Effector CD4-positive, alpha-beta T cell (primary cell): ENCODE measurements around the gene CXorf58.
"Not testable (repeated sequence)": the region's sequence is repeated elsewhere in the genome, so short reads cannot be mapped to it uniquely, and the experiment has no call there.

ENCODE experiments used
- DNase-seq: peaks from one replicate; pipeline ENCODE4 v3.0.0-alpha.2; 2020

Gene CXorf58

DNA sequence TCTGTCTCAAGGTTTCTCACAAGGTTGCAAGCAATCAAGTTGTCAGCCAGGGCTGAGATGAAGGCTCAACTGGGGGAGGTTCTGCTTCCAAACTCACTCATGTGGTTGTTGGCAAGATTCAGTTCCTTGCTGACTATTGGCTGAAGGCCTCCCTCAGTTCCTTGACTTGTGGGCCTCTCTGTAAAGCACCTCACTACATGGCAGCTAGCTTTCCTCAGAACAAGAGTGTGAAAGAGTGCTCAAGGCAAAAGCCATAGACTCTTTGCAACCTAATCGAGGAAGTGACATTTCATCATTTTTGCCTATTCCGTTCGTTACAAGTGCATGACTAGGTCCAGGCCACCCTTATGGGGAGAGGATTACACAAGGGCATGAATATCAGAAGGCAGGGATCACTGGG, 52.0 kb downstream of the CXorf58 start:
- no peak for DNase-seq

DNA sequence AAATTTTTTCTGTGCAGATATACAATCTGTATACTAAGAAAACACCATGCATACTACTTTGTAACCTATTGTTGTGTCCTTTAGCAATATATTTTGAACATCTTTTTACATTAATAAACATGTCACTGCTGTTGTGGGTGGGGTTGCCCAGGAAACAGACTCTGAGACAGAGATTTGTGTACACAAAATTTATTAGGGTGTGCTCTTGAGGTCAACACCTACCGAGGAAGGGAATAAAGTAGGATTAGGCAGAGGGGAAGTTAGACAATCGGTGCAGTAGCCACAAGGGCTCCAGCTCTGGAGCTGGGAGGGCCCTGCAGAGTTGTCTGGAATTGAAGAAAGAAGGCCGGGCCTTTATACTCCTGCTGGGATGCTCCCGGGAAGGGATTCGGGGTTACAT, 56.4 kb downstream of the CXorf58 start:
- no peak for DNase-seq

DNA sequence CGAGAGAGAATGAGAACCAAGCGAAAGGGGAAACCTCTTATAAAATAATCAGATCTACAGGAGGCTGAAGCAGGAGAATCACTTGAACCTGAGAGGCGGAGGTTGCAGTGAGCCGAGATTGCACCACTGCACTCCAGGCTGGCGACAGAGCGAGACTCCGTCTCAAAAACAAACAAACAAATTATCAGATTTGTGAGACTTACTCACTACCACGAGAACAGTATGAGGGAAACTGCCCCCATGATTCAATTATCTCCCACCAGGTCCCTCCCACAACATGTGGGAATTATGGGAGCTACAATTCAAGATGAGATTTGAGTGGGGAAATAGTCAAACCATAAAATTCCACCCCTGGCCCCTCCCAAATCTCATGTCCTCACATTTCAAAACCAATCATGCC, 57.8 kb downstream of the CXorf58 start:
- not testable (repeated sequence) for DNase-seq

DNA sequence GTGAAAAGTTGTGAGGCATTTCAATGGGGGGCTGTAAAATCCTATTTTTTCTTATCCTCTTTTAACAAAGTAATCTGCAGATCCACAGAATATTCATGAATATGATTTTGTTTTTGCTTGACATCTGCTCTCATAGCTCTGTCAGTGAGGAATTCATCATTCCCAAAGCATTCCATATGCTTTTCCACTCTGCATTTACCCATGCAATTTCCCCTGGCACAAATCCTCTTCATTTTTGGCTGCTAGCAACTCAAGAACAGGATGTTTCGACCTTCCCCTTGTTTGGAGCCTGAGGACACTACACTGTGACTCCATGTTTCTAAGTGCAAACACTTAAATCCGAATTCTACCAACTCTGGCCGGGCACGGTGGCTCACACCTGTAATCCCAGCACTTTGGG, 70.7 kb downstream of the CXorf58 start:
- no peak for DNase-seq

DNA sequence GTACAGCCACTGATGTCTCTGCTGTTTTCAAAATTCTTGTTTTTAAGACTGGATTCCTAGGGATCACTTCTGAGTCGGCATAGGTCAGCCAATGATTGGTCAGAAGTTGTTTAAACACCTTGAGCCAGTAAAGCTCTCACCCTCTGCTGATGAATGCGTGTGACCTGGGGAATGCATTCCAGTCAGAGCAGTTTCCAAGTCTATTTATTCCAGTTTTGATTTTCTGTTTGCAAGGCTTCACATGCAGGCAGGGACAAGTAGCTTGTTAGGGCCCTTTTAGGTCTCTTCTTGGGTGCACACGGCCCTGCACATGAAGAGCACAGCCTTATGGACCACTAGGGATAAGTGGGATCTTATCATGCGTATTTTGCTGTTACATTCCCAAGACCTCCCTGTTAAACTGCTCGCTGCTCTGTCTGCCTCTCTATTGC, 72.2 kb downstream of the CXorf58 start:
- no peak for DNase-seq

DNA sequence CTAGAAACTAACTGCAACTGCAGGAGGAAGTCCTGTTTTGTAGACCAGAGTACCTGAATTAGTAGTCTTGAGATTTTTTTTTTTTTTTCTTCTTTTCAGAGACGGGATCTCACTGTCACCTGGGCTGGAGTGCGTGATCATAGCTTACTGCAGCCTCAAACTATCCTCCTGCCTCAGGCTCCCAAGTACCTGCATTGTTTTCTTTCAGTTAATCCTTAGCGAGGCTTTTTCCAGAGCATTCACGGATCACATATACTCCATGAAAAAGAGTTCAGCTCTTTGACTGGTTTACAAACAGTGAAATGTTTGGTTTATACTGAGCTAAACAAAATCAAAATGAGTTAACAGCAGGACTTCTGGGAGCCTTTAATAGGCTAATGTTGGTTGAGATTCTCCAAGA, 73.4 kb downstream of the CXorf58 start:
- no peak for DNase-seq

DNA sequence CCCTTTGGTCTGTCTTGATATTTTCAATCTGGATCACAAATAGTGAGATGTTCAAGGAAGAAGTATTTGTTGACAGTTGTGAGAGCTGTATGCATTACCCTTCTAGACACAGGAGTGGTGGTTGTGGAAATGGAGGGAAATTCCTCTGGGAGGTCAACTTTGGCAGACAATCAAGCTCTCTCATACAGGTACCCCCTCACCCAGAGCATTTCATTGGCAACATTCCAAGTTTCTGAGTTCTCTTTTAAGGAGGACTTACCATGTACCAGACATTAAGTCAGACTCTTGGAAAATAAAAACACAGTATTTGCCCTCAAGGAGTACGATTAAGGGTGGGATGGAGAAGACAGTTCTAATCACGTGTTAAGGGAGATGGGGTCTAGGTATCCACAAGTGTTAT, 73.9 kb downstream of the CXorf58 start:
- DNase-seq, result no peak

DNA sequence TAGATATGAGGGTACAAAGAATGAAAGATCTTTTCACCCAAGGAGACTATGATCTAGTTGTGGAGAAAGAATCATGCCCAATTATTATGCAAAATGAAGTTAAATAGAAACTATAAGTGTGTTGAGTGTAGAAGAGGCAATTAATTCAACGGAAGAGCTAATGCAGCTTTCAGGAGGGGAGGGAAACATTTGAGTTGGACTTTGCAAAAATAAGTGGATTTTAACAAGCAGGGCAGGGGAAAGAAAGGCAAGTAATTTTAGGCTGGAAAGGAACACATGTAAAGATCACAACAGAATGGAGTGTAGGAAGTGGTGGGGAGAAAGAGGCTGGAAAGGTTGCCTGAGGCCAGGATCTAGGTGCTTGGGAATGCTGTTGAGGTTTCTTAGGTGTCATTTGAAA, 75.1 kb downstream of the CXorf58 start:
- DNase-seq, result no peak
